Epithelial cell of proximal tubule (primary cell): ENCODE results near the gene DOCK8. TPM values are rescaled to one million over a fixed set of nuclear protein-coding genes. Genes with fewer than 3 reads are reported as not detected.

Source experiments
- DNase-seq: peaks from one replicate; pipeline ENCODE4 v3.0.0-alpha.2; 2011; ENCODE audit warnings: low read depth
- H3K4me3 ChIP-seq: 2 replicates; pipeline ENCODE4 v1.5.1; 2011; ENCODE audit warnings: low read depth, mild to moderate bottlenecking, low read length
- total RNA-seq: library from RNA; depleted of rRNA; stranded (reverse); fragments of >200 nt; gene quantifications from 2 replicates; pipeline ENCODE4 v1.2.3, GENCODE V29; 2015
- TF ChIP-seq, protein P1 (sequence below): conservative IDR thresholded peaks from 2 replicates; pipeline ENCODE4 v1.5.1; 2012; ENCODE audit warnings: low read depth, mild to moderate bottlenecking, low read length

DOCK8 gene
- total RNA-seq, 1 donor from 2014 or later: 0.92 TPM

DNA sequence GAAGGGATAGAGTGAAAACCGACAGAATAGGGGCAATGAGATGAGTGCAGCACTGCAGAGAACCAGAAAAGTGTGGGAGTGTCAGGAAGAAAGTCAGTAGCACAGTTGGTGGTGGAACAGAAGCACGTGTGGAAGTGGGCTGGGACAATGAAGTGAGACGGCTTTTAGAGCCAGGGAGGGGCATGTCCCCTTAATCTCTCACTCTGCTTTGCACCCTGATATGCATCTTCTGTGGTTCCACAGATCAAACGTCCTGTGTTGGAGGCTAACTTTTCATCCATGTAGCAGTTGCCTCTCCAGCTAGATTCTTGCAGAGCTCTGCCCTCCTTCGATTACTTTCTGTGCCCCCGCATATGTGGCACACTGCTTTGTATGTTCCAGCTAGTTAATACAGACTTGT, 163.6 kb downstream of the DOCK8 start:
- no peak for DNase-seq
- H3K4me3 ChIP-seq: no peak overlapping the region
- TF ChIP-seq, protein P1, sequence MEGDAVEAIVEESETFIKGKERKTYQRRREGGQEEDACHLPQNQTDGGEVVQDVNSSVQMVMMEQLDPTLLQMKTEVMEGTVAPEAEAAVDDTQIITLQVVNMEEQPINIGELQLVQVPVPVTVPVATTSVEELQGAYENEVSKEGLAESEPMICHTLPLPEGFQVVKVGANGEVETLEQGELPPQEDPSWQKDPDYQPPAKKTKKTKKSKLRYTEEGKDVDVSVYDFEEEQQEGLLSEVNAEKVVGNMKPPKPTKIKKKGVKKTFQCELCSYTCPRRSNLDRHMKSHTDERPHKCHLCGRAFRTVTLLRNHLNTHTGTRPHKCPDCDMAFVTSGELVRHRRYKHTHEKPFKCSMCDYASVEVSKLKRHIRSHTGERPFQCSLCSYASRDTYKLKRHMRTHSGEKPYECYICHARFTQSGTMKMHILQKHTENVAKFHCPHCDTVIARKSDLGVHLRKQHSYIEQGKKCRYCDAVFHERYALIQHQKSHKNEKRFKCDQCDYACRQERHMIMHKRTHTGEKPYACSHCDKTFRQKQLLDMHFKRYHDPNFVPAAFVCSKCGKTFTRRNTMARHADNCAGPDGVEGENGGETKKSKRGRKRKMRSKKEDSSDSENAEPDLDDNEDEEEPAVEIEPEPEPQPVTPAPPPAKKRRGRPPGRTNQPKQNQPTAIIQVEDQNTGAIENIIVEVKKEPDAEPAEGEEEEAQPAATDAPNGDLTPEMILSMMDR: no peak

DNA sequence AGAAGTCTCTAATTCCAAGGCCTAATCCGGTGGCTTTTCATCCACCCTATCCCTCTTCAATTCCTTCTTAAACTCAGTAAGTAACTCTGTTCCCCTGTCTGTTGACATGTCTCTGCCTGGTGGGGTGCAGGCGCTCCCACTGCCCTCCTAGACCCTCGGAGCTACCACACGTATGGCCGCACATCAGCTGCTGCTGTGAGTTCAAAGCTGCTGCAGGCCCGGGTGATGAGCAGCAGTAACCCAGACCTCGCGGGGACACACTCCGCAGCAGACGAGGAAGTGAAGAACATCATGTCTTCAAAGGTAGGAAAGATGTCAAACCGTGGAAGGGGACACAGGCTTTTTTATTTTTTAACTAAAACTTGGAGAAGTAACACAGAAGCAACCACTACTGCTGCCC, 167.7 kb downstream of the DOCK8 start:
- no peak overlapping the region for H3K4me3 ChIP-seq
- TF ChIP-seq, protein P1: no peak
- no peak for DNase-seq

GRCh38 chr9:385818-386398, 171.2 kb downstream of the DOCK8 start:
- DNase-seq: no peak
- H3K4me3 ChIP-seq: no peak overlapping the region
- TF ChIP-seq, protein P1: peak; percentile 95

DNA sequence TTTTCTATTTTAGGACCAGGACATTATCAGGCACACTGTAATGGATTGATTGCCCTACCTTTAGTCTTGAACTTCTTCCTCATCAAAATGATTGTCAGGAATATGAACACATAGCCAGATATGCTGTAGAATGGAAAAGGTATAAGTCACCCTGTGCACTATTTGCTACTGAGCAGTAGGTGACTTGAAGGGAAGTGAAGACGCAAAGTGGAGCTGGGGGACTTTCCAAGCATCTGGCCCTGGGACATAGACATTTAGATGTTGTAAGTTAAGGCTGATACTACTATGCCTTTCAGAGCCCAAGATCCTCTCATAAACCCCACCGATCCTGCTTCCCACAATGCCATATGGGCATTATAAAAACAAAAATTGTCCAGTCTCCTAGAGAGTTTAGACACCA, 174.5 kb downstream of the DOCK8 start:
- no peak for DNase-seq
- TF ChIP-seq, protein P1: no peak
- no peak overlapping the region for H3K4me3 ChIP-seq

GRCh38 chr9:389758-390157, 175.1 kb downstream of the DOCK8 start:
- H3K4me3 ChIP-seq: no peak overlapping the region
- TF ChIP-seq, protein P1: no peak
- DNase-seq: no peak

GRCh38 chr9:392077-392804, 177.6 kb downstream of the DOCK8 start:
- no peak overlapping the region for H3K4me3 ChIP-seq
- no peak for DNase-seq
- TF ChIP-seq, protein P1: no peak
